ENCODE measurements around the gene REXO1. TPM values are rescaled to one million over a fixed set of nuclear protein-coding genes. Genes with fewer than 3 reads are reported as not detected.

Gene REXO1
- total RNA-seq, 2 donors from 2014 or later = 42.0 to 51.7 TPM

DNA sequence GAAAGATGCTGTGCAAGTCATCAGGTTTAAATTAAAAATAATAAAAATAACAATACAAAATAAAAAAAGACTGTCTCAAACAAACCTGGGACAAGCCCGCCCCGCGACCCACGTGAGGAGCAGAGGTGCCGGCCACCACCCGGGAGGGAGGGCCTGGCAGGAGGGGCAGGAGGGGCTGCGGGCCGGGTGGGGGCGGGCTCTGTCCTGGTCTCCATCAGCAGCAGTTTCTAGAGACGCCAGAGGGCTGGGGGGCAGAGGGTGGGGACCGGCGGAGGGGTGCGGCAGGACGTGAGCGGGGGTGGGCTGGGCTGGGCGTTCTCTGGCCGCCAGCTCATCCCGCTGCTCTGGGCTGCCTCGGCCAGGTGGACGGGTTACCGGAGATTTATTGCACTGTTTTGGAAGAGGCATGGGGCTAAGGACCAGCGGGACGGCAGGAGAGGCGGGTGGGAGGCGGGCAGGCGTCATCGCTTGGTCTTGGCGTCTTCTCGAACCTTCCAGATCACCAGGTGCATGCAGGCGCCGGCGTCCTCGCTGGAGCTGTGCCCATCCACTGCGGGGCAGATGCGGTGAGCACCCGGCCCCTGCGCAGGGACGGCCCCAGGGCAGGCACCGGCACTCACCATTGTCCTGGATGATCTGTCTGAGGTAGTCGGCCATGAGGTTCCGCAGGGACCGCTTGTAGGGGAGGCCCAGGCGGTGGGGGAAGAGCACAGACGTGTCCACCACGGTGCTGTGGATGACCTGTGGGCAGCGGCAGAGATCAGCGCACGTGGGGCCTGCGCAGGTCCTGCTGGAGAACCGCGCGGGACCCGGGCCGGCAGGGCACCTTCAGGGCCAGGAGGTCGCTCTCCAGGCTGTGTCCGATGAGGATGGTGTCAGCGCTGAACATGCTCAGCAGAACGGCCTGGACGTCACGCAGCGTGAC lies 32.4 kb downstream of the REXO1 start:
- DNase-seq = no peak
- Histone ChIP-seq H3K27ac (no peak overlapping the region), H3K9ac (ENCODE audit: low read depth in 2 of 2, low read length in 2 of 2) (no peak overlapping the region), H3K27me3 (no peaks in the 10 kb centered on the region), H3K9me3 (no peaks in the 10 kb centered on the region), H3K4me1 (peaks cover 13% of the 10 kb centered on the region), H3K36me3 (peaks cover 17% of the 10 kb centered on the region), H3K4me3 (no peak overlapping the region)
- TF ChIP-seq, protein P1, sequence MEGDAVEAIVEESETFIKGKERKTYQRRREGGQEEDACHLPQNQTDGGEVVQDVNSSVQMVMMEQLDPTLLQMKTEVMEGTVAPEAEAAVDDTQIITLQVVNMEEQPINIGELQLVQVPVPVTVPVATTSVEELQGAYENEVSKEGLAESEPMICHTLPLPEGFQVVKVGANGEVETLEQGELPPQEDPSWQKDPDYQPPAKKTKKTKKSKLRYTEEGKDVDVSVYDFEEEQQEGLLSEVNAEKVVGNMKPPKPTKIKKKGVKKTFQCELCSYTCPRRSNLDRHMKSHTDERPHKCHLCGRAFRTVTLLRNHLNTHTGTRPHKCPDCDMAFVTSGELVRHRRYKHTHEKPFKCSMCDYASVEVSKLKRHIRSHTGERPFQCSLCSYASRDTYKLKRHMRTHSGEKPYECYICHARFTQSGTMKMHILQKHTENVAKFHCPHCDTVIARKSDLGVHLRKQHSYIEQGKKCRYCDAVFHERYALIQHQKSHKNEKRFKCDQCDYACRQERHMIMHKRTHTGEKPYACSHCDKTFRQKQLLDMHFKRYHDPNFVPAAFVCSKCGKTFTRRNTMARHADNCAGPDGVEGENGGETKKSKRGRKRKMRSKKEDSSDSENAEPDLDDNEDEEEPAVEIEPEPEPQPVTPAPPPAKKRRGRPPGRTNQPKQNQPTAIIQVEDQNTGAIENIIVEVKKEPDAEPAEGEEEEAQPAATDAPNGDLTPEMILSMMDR (IDR thresholded peaks at IDR 0.05) = no peak
- intact Hi-C loops (cut with DNase I) = no loop called here

GRCh38 chr19:1814833-1815604 lies 33.3 kb downstream of the REXO1 start:
- H3K4me3 ChIP-seq = no peak overlapping the region
- no peak for DNase-seq
- H3K9me3 ChIP-seq = no peaks in the 10 kb centered on the region
- intact Hi-C loops (cut with DNase I) = no loop called here
- TF ChIP-seq, protein P1 (IDR thresholded peaks at IDR 0.05) = no peak
- peaks cover 17% of the 10 kb centered on the region for H3K36me3 ChIP-seq
- no peak overlapping the region for H3K9ac ChIP-seq (ENCODE audit: low read depth in 2 of 2, low read length in 2 of 2)
- no peaks in the 10 kb centered on the region for H3K27me3 ChIP-seq
- H3K27ac ChIP-seq = no peak overlapping the region
- H3K4me1 ChIP-seq = peaks cover 13% of the 10 kb centered on the region

DNA sequence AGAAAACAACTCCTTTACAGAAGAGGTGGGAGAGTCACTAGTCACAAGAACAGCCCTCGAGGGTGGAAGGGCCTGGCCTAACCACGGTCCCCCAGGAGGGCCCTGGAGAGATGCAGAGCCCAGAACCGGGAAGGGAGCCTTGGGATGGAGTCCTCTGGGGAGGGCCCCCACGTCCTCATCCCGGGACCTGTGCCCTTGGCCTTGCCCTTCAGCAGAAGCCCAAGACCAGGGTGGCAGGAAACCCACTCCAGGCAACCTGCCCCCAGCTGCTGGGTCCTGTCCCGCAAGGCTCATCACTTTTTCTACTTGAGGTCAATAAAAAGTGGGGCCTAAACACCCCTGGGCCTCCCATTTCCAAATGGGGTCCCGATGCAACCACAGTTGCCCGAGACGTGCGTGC lies 33.9 kb downstream of the REXO1 start:
- Histone ChIP-seq H3K36me3 (peaks cover 12% of the 10 kb centered on the region), H3K9me3 (no peaks in the 10 kb centered on the region), H3K4me1 (peaks cover 13% of the 10 kb centered on the region), H3K27me3 (no peaks in the 10 kb centered on the region), H3K9ac (ENCODE audit: low read depth in 2 of 2, low read length in 2 of 2) (no peak overlapping the region), H3K4me3 (no peak overlapping the region), H3K27ac (no peak overlapping the region)
- intact Hi-C loops (cut with DNase I) = no loop called here
- TF ChIP-seq, protein P1 (IDR thresholded peaks at IDR 0.05) = no peak
- DNase-seq = no peak

DNA sequence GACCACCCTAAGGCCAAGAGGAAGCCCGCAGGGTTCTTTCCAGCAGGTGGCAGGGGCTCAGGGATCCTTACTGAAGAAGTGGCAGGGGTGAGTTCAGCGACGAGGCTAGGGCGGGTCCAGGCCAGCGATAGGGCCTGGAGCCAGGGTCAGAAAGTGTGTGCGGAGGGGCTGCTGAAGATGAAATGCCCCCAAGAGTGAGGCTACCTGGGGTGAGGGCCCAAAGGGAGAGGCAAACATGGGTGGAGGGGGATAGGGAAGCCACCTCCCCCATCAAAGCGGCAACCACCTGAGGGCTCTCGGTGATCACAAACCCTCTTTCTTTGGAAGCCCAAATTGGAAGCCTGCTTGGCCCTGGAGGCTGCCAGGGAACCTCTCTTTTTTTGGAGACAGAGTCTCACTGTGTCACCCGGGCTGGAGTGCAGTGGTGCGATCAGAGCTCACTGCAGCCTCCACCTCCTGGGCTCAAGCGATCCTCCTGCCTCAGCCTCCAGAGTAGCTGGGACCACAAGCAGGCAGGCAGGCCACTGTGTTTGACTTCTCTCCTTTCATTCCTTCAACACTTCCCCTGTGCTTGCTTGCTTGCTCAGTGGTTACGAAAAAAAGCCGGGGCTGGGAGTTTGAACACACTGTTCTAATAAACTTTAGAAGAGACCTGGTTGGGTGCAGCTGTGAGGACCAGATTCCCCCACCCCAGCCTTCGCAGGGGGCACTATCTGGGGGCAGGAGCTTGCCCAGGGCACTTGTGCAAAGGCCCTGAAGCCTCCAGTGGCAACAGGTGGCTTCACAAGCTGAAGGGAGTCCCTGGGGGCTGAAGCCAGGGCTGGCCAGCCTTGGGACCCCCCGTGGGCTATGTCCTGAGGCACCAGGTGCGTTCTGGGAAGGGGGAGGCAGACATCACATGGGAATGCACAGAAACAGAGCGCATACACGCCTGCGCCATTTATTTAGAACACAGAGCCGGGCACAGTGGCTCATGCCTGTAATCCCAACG lies 34.8 kb downstream of the REXO1 start:
- TF ChIP-seq, protein P1 (IDR thresholded peaks at IDR 0.05) = no peak
- H3K4me1 ChIP-seq = peaks cover 13% of the 10 kb centered on the region
- H3K4me3 ChIP-seq = peak overlapping the region; percentile 48
- intact Hi-C loops (cut with DNase I) = no loop called here
- peak overlapping the region; percentile 58 to 71 for H3K9ac ChIP-seq (ENCODE audit: low read depth in 2 of 2, low read length in 2 of 2)
- no peaks in the 10 kb centered on the region for H3K27me3 ChIP-seq
- H3K9me3 ChIP-seq = no peaks in the 10 kb centered on the region
- H3K36me3 ChIP-seq = peaks cover 3% of the 10 kb centered on the region
- DNase-seq = no peak
- H3K27ac ChIP-seq = peak overlapping the region; percentile 67
